Measurements from ENCODE around the gene TBC1D10A. TPM values are rescaled to one million over a fixed set of nuclear protein-coding genes. Genes with fewer than 3 reads are reported as not detected.

TBC1D10A gene
- total RNA-seq, 1 experiment from 2014 or later: 12.2 TPM

DNA sequence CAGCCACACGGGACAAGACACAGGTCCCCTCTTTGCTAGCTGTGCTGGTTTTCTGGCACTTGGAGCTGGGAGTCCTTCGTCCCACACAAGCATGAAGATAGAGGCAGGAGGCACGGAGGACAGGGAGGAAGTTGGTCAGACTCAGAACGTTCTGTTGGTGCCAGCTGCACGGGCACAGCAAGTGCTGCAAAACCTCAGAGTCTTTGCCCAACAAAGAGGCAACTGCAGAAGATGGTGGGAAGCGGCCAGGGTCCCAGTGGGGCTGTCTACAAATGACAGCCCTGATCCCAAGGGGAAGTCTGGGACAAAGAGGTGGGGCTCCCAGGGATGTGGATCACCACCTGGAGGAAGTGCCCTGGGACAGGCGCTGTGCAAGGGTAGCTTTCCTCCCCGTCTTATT is 50.7 kb downstream of the TBC1D10A start:
- Mint-ChIP-seq H3K4me3 (ENCODE audit: unreplicated experiment) (no peak overlapping the region), H3K27me3 (ENCODE audit: insufficient read depth, unreplicated experiment) (no peaks in the 10 kb centered on the region), H3K4me1 (ENCODE audit: low read depth, unreplicated experiment) (peaks cover 11% of the 10 kb centered on the region), H3K27ac (ENCODE audit: unreplicated experiment) (peak overlapping the region; percentile 68), H3K36me3 (ENCODE audit: insufficient read depth, unreplicated experiment) (no peaks in the 10 kb centered on the region), H3K9me3 (ENCODE audit: unreplicated experiment) (no peaks in the 10 kb centered on the region)
- no peak for DNase-seq
- Histone ChIP-seq H3K27me3 (replicated peaks; ENCODE audit: control insufficient read depth, insufficient read depth, low read length) (no peaks in the 10 kb centered on the region), H3K4me3 (ENCODE audit: low read depth, low read length) (no peak overlapping the region), H3K36me3 (ENCODE audit: control insufficient read depth, insufficient read depth, low read length) (no peaks in the 10 kb centered on the region), H3K4me1 (peaks cover 19% of the 10 kb centered on the region), H3K9me3 (no peaks in the 10 kb centered on the region)
- ChIA-PET CTCF (no interaction called here), POLR2A (no interaction called here)
- intact Hi-C loops (cut with micrococcal nuclease; ENCODE audit: unreplicated experiment): no loop called here
- BruUV-seq (replicated peaks): no TSS peak
- TF ChIP-seq, protein P1, sequence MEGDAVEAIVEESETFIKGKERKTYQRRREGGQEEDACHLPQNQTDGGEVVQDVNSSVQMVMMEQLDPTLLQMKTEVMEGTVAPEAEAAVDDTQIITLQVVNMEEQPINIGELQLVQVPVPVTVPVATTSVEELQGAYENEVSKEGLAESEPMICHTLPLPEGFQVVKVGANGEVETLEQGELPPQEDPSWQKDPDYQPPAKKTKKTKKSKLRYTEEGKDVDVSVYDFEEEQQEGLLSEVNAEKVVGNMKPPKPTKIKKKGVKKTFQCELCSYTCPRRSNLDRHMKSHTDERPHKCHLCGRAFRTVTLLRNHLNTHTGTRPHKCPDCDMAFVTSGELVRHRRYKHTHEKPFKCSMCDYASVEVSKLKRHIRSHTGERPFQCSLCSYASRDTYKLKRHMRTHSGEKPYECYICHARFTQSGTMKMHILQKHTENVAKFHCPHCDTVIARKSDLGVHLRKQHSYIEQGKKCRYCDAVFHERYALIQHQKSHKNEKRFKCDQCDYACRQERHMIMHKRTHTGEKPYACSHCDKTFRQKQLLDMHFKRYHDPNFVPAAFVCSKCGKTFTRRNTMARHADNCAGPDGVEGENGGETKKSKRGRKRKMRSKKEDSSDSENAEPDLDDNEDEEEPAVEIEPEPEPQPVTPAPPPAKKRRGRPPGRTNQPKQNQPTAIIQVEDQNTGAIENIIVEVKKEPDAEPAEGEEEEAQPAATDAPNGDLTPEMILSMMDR (IDR thresholded peaks at IDR 0.05; ENCODE audit: insufficient read depth in 1 of 2, low read depth in 1 of 2, low read length in 1 of 2, severe bottlenecking in 1 of 2, unreplicated experiment in 1 of 2): no peak

DNA sequence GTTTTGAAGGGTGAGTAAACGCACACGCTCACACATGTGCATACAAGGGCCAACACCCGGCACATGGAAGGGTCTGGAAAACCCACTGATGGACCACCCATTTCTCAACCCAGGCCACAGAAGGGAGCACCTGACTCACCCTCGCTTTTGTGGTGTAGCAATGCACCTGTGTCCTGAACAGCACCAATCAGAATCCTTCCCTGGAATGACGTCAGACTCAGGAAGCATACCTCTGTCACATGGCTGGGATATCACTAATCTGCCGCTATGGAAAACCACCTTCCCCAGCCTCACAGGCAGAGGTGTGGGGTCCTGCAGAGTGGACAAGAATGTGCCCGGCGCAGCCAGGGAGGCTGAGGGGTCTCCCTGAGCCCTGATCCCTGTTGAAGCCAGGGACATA is 51.1 kb downstream of the TBC1D10A start:
- TF ChIP-seq, protein P1 (IDR thresholded peaks at IDR 0.05; ENCODE audit: insufficient read depth in 1 of 2, low read depth in 1 of 2, low read length in 1 of 2, severe bottlenecking in 1 of 2, unreplicated experiment in 1 of 2): no peak
- ChIA-PET CTCF (interaction anchor here (1.0 kb wide), 1 partner anchor 112 kb away, joined by 3 read pairs; the partner anchor contains the start of gene RNF215), POLR2A (no interaction called here)
- no peaks in the 10 kb centered on the region for H3K27me3 ChIP-seq (replicated peaks; ENCODE audit: control insufficient read depth, insufficient read depth, low read length)
- intact Hi-C loops (cut with micrococcal nuclease; ENCODE audit: unreplicated experiment): no loop called here
- H3K4me1 Mint-ChIP-seq (ENCODE audit: low read depth, unreplicated experiment): peaks cover 11% of the 10 kb centered on the region
- no peak overlapping the region for H3K4me3 Mint-ChIP-seq (ENCODE audit: unreplicated experiment)
- H3K27me3 Mint-ChIP-seq (ENCODE audit: insufficient read depth, unreplicated experiment): no peaks in the 10 kb centered on the region
- BruUV-seq (replicated peaks): no TSS peak
- H3K36me3 ChIP-seq (ENCODE audit: control insufficient read depth, insufficient read depth, low read length): no peaks in the 10 kb centered on the region
- peak in 1 of 2 experiments; percentile 39 for DNase-seq
- no peaks in the 10 kb centered on the region for H3K9me3 Mint-ChIP-seq (ENCODE audit: unreplicated experiment)
- H3K4me3 ChIP-seq (ENCODE audit: low read depth, low read length): no peak overlapping the region
- H3K27ac Mint-ChIP-seq (ENCODE audit: unreplicated experiment): peak overlapping the region; percentile 68
- H3K9me3 ChIP-seq: no peaks in the 10 kb centered on the region
- no peaks in the 10 kb centered on the region for H3K36me3 Mint-ChIP-seq (ENCODE audit: insufficient read depth, unreplicated experiment)
- H3K4me1 ChIP-seq: peaks cover 19% of the 10 kb centered on the region

DNA sequence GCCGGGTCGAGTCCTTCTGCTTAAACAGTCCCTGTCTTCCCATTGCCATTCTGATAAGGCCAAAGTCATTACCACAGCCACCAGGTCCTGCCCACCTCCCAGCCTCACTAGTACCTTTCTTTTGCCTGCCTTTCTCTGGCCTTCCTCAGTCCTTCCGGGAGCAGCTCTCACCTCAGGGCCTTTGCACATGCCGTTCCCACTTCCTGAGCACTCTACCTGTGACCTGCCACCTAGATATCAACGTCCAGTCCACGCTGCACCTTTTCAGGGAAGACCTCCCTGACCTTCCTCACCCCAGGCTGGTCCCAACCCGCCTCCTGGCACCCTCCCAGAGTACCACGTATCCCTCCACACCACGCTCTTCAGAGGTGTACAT is 52.3 kb downstream of the TBC1D10A start:
- POLR2A ChIA-PET: no interaction called here
- no TSS peak for BruUV-seq (replicated peaks)
- intact Hi-C loops (cut with micrococcal nuclease; ENCODE audit: unreplicated experiment): no loop called here
- DNase-seq: no peak
- H3K4me1 ChIP-seq: peaks cover 19% of the 10 kb centered on the region
- TF ChIP-seq, protein P1 (IDR thresholded peaks at IDR 0.05; ENCODE audit: insufficient read depth in 1 of 2, low read depth in 1 of 2, low read length in 1 of 2, severe bottlenecking in 1 of 2, unreplicated experiment in 1 of 2): no peak
- Mint-ChIP-seq H3K9me3 (ENCODE audit: unreplicated experiment) (no peaks in the 10 kb centered on the region), H3K4me1 (ENCODE audit: low read depth, unreplicated experiment) (peaks cover 11% of the 10 kb centered on the region), H3K27ac (ENCODE audit: unreplicated experiment) (peak overlapping the region; percentile 76), H3K27me3 (ENCODE audit: insufficient read depth, unreplicated experiment) (no peaks in the 10 kb centered on the region), H3K36me3 (ENCODE audit: insufficient read depth, unreplicated experiment) (no peaks in the 10 kb centered on the region), H3K4me3 (ENCODE audit: unreplicated experiment) (no peak overlapping the region)
- no peaks in the 10 kb centered on the region for H3K9me3 ChIP-seq
- no peaks in the 10 kb centered on the region for H3K27me3 ChIP-seq (replicated peaks; ENCODE audit: control insufficient read depth, insufficient read depth, low read length)
- no peaks in the 10 kb centered on the region for H3K36me3 ChIP-seq (ENCODE audit: control insufficient read depth, insufficient read depth, low read length)
- H3K4me3 ChIP-seq (ENCODE audit: low read depth, low read length): no peak overlapping the region
- CTCF ChIA-PET: interaction anchor here (0.7 to 1.0 kb wide), 3 partner anchors 15 to 113 kb away, joined by 3 to 7 read pairs (median 3); partner anchors contain the start of genes CASTOR1 and RNF215

All from Caco-2 (cell line).